Measurements from ENCODE around the gene COX14.

GRCh38 chr12:50073712-50074111, 38.3 kb upstream of the COX14 start:
- TF ChIP-seq CTCF (IDR thresholded peaks at IDR 0.05; ENCODE audit: insufficient read depth, low read depth, low read length) (no peak), EZH2 (IDR thresholded peaks at IDR 0.05; ENCODE audit: insufficient read depth, low read length) (no peak)
